Activated CD8-positive, alpha-beta memory T cell treated with anti-CD3 and anti-CD28 coated beads for 24 hours (primary cell): ENCODE measurements around the gene RPS4Y1.
"Not testable (repeated sequence)": the region's sequence is repeated elsewhere in the genome, so short reads cannot be mapped to it uniquely, and the experiment has no call there.

Experiments
- DNase-seq: peaks from one replicate; pipeline ENCODE4 v3.0.0-alpha.2; 2020

RPS4Y1 gene

GRCh38 chrY:2841471-2841893, at the start of gene RPS4Y1:
Gene RPS4Y1 (plus strand): TSS chrY:2841602. CDS start chrY:2841625, 23 bp downstream.
- DNase-seq: no peak

GRCh38 chrY:2796977-2797523, 44.4 kb upstream of the RPS4Y1 start:
- DNase-seq: no peak

- DNase-seq: no peak
Observed at GRCh38 chrY:2797991-2798390, 43.4 kb upstream of the RPS4Y1 start.

GRCh38 chrY:2800246-2800645, 41.2 kb upstream of the RPS4Y1 start:
- DNase-seq: no peak

GRCh38 chrY:2817146-2817896, 24.1 kb upstream of the RPS4Y1 start:
- not testable (repeated sequence) for DNase-seq

GRCh38 chrY:2824471-2824870, 16.9 kb upstream of the RPS4Y1 start:
- no peak for DNase-seq

GRCh38 chrY:2828497-2828896, 12.9 kb upstream of the RPS4Y1 start:
- no peak for DNase-seq

GRCh38 chrY:2835230-2835629, 6.2 kb upstream of the RPS4Y1 start:
- no peak for DNase-seq

- DNase-seq: no peak
Observed at GRCh38 chrY:2837078-2837477, 4.3 kb upstream of the RPS4Y1 start.

GRCh38 chrY:2837932-2838331, 3.5 kb upstream of the RPS4Y1 start:
- DNase-seq: no peak

- DNase-seq: no peak
Observed at GRCh38 chrY:2846791-2847190, 5.4 kb downstream of the RPS4Y1 start.

- DNase-seq: no peak
Observed at GRCh38 chrY:2848384-2848783, 7.0 kb downstream of the RPS4Y1 start.

- no peak for DNase-seq
Observed at GRCh38 chrY:2849368-2849767, 8.0 kb downstream of the RPS4Y1 start.

GRCh38 chrY:2854145-2854774, 12.9 kb downstream of the RPS4Y1 start:
- DNase-seq: no peak

GRCh38 chrY:2857068-2857467, 15.7 kb downstream of the RPS4Y1 start:
- DNase-seq: no peak

- DNase-seq: no peak
Observed at GRCh38 chrY:2857686-2858085, 16.3 kb downstream of the RPS4Y1 start.

GRCh38 chrY:2859782-2860181, 18.4 kb downstream of the RPS4Y1 start:
- no peak for DNase-seq

GRCh38 chrY:2860511-2860910, 19.1 kb downstream of the RPS4Y1 start:
- no peak for DNase-seq

- DNase-seq: no peak
Observed at GRCh38 chrY:2866581-2866980, 25.2 kb downstream of the RPS4Y1 start.

- DNase-seq: no peak
Observed at GRCh38 chrY:2867469-2867868, 26.1 kb downstream of the RPS4Y1 start.

GRCh38 chrY:2868035-2868607, 26.7 kb downstream of the RPS4Y1 start:
- no peak for DNase-seq

GRCh38 chrY:2872234-2872633, 30.8 kb downstream of the RPS4Y1 start:
- not testable (repeated sequence) for DNase-seq

GRCh38 chrY:2874211-2874610, 32.8 kb downstream of the RPS4Y1 start:
- no peak for DNase-seq

- no peak for DNase-seq
Observed at GRCh38 chrY:2883561-2883960, 42.2 kb downstream of the RPS4Y1 start.
